Ishikawa (cell line): ENCODE results near the gene GFM1.

Source experiments
- TAF1 ChIP-seq: IDR thresholded peaks from 2 replicates; pipeline ENCODE4 v1.6.1; 2012; ENCODE audit warnings: low read depth, mild to moderate bottlenecking
- TEAD4 ChIP-seq: IDR thresholded peaks from 2 replicates; pipeline ENCODE4 v1.6.1; 2012
- USF1 ChIP-seq: IDR thresholded peaks from 2 replicates; pipeline ENCODE4 v1.6.1; 2012

GFM1 gene

DNA sequence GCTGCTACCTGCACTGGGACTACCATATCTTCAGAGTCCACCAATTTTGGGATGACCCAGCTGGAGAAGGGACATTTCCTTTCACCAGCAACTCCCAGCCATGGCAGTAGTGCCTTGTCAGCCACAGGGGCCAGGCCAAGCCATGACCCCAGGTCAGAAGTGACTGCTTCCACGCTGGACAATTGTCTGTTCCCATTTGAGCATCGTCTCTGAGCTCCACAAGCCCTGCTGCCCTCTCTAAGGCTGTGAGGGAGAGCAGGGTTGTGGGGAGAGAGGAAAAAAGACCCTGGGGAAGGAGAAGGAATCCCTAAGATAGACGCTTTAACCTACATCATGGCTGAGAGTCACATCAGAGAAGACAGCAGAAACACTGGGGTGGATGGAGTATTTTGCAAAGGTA lies 95.3 kb downstream of the GFM1 start:
- TF ChIP-seq TAF1 (no peak), TEAD4 (no peak), USF1 (no peak)
